PFSK-1 (cell line): Measurements from ENCODE around the gene AHR.

Source experiments
- POLR2AphosphoS5 ChIP-seq: IDR thresholded peaks from 2 replicates; pipeline ENCODE4 v1.6.1; 2012; ENCODE audit warnings: low read depth, mild to moderate bottlenecking, control low read depth, low read length, moderate library complexity
- REST ChIP-seq, 2 experiments: IDR thresholded peaks; 2 replicates each; pipeline versions ENCODE4 v1.6.1 to v1.8.0; 2011 to 2012; ENCODE audit warnings: low read depth in 2 of 2, low read length in 2 of 2, control low read depth in 1 of 2, inconsistent platforms in 1 of 2, mild to moderate bottlenecking in 1 of 2, moderate library complexity in 1 of 2; ENCODE audit not compliant: insufficient read depth in 1 of 2
- TAF1 ChIP-seq: IDR thresholded peaks from 2 replicates; pipeline ENCODE4 v1.6.1; 2012; ENCODE audit warnings: low read length, control low read depth, borderline replicate concordance; ENCODE audit not compliant: insufficient read depth

- TF ChIP-seq REST (IDR thresholded peaks at IDR 0.05; ENCODE audit: insufficient read depth in 1 of 2, low read depth in 2 of 2, low read length in 2 of 2) (no peak), POLR2AphosphoS5 (no peak), TAF1 (no peak)
These were observed 5.6 kb upstream of the AHR start for GRCh38 chr7:17292843-17293242.
